GM19193 (cell line): ENCODE measurements around the gene MCL1.

Experiments
- POLR2A ChIP-seq: IDR thresholded peaks from 4 replicates; pipeline ENCODE4 v1.6.1; 2011; ENCODE audit not compliant: insufficient read depth, insufficient read length; ENCODE audit errors: extremely low read depth

MCL1 gene

DNA sequence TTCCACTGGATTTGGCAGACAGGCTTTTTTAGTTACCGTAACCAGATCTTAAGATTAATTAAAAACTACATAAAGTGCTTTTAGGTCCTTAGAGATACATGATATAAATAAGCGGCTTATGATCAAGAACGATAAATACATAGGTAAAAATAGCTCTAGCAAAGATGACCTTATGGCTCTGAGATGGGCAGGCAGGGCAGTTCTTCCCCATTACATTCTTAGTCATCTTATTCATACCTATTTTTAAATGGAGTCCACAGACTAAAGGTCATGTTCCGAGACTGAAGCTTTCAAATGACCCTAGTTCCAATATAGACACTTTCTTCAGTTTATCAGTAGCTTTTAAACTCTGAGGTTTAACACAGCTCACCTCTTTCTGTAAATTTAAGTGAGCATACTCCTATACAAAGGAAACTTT is 4.3 kb downstream of the MCL1 start:
- peak; percentile 2 for TF ChIP-seq POLR2A

DNA sequence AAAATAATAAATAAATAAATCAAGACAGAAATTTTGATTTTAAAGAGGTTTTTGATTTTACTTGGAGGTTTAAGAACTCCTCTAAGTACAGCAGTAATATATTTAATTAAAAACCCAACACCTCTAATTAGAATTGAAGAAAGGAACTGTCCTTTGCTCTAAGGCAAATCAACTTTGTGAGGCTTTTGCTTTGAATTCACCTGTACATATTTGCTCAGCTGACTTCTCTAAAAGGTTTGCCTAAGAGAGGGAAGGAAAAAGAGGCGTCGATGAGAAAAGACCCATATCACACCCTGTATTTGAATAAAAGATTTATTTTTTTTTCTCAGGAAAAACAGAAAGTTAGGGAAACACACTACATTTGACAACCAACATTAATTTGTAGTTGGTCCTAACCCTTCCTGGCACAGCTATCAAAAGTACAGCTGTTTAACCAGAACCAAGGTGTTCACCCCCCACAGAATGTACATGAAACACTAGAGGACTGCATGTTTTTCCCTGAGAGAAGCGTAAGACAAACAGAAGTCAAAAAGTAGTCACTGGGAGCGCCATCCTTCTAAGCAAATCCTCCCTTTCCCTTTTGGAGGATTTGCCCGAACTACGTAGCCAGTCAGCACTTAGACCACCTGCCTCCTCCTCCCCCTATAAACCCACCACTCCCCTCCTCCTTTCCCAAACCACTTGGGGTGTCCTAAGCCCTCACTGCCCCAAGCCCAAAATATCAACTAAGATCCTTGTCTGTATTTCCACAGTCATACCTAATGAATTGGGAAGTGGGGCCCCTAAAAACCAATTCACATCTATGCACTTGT is 4.9 kb downstream of the MCL1 start:
- peak; percentile 43 for TF ChIP-seq POLR2A

DNA sequence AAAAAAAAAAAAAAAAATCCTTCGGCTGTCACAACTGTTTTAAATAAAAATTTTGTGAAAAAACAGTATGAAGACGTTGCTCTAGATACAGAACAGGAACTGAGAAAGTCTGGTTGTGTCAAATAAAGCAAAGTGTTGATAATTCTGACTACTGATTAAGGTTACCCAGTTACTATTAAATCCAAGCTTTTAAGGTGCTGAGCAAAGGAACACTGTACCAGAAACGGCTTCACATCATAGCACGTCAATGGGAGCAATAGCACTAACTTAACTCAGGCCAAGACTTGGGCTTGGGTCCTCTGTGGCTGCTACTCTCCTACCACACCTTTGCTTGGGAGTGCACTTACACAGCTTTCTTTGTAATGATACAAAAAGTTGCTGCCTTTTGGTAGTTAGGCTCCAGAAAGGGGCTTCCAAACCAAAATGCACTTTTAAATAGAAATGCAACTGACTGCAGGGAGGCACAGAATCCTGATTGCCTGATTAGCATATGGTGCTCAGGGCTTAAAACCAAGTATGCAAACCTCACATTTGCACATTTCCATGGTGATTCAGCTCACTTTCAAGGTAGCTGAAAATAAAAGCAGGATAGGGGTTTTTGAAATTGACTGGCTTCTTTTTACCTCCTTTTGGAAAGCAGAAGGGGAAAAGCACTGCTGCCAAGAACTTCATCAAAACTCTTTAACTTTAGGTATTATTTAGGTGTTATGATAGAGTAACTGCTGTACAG is 6.3 kb downstream of the MCL1 start:
- TF ChIP-seq POLR2A = no peak

DNA sequence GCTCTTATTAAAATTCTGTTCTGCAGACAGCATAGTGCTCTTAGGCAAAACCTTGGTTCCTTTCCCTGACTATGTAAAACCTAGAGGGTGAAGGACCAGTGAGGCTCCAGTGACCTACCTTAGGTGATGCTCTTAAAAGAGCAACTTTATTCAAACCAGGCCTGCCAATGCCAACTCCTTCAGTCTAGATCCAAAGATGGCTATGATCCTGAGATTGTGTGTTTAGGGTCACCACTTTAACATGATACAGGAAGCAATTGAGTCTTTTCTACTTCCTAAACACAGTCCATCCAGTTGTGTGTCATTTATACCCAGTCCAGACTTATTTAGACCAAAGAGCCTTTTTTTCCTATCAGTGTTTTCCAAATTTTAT is 10.8 kb downstream of the MCL1 start:
- no peak for TF ChIP-seq POLR2A

DNA sequence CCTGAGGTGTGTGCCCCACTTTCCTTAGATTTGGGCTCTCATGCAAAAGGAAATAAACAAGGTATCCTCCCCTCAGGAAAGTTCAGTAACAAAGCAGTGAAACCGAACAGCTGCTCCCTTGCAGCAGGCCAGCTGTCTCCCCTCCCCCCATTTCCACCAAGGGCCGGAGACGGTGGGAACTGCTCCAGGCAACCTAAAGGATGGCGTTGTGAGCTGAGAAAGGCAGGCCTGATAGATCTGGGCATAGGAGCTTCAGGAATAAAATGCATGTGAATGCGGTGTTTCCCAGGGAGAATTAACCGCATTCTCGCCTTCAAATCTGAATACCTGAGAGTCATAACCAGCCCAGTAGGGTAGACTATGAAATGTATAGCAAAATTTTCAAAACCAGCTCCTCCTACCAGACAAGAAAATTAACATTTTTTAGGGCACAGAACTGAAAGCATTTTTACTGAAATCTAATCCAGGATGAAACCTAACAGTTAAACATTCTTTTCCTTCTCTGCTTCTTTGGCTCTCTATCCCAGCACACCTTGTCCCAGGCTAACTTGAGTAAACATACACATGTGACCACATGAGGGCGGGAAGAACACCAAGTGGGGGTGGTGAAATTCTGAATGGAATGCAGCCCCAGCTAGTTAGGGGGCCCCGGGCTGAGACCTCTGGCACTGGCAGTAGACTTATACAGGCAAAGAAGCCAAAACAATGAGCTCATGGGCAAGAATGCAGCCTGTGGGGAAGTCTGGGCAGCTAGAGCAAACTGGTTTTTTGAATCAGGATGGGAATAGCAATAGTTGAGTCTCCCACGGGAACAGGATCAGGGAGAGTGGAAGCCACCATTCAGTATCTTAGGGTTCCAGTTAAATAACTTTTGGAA is 11.5 kb downstream of the MCL1 start:
- peak; percentile 49 for TF ChIP-seq POLR2A

DNA sequence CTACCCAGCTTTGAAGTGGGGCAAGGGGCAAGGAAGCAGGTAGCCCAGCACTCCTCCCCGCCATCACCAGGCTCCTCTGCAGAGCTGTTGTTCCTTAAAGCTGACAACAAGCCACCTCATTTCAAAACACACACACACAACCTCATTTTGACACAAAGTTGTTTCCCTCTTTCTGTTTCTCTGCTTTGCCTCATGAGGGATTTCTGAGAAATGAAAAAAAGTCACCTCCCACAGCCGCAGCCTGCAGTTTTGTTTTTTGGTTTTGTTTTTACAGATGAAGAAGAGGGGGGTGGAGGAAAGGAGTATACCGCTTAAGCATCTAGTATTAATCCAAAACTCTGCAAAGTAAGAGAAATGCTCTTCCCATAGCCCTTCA is 12.1 kb downstream of the MCL1 start:
- TF ChIP-seq POLR2A = peak; percentile 9

DNA sequence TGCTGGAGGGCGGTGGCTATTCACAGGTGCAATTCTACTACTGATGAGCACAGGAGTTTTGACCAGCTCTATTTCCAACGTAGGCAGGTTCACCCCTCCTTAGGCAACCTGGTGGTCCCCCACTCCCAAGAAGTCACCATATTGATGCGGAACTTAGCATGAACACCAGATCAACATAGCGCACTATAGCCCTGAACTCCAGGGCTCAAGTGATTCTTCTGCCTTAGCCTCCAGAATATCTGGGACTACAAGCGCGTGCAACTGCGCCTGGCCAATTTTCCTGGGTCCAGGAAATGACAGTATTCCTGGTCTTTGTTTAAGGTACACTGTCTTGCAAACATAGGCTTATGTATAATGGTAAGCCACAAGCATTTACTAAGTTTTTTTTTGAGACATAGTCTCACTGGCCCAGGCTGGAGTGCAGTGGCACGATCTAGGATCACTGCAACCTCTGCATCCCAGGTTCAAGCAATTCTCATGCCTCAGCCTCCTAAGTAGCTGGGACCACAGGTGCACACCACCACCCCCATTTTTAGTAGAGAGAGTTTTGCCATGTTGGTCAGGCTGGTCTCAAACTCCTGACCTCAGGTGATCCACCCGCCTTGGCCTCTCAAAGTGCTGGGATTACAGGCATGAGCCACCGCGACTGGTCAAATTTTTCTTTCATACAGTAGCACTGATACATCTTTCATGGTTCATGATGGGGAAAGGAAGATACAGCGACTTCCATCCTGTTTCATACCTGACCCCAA is 12.6 kb downstream of the MCL1 start:
- TF ChIP-seq POLR2A = peak; percentile 15

DNA sequence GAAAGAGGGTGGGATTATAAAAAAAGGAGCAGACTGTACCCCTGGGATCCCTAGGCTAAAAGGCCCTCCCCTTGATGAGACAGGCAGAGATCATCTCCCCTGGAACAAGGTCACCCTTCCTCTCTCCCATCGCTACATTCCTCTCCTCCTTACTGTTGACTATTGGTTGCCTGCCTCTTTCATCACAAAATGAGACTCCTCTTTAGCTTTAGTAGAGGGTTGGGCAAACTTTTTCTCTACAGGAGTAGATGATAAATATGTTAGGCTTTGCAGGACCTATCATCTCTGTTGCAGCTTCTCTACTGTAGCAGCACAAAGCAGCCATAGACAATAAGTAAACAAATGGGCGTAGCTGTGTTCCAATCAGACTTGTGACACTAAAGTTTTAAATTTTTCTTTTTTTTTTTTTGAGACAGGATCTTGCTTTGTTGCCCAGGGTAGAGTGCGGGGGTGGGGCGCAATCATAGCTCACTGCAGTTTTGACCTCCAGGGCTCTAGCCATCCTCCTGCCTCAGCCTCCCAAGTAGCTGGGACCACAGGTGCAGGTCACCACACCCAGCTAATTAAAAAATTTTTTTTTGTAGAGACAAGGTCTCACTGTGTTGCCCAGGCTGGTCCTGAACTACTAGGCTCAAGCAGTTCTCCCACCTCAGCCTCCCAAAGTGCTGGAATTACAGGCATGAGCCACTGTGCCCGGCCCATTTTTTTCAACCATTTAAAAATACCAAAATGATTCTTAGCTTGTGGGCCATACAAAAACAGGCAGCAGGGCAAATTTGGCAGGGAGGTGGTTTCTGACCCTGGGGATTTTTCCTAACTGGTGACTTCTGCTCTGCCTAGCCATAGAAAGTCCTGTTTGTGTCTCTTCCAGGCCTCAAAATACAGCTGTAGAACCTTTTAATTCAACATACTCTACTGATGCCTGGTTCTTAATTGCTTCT is 15.1 kb downstream of the MCL1 start:
- no peak for TF ChIP-seq POLR2A

DNA sequence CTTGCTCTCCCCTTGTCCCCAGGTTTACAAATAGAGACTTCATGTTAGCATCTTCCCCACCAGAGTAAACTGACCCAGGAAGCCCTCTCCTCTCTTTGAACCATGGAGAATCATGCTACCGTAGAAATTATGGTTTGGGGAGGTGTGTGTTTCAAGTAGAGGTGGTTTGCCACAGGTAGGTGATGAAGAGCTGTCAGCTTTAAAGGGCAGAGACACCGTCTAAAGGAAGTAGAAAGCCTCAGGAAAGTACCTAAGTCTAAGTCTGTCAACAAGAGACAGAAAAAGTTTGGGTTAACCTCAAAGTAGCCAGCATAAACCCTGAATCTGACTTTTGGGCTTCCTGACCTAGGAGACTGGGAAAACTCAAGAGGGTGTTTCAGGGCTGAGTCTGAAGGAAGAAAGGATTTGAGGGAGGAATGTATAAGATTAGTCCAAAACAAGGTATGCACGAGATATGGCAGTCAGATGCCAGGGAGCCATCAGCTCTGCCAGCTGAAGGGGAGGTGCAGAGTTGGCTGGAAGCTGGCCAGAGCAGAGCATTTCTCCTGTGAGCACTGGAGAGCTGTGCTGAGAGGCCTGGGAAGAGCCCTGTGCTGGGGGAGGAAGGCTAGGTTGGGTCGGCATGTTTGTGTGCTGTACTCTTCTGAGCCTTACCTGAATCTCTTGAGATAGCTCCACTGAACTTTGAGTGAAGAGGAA is 15.9 kb downstream of the MCL1 start:
- peak; percentile 47 for TF ChIP-seq POLR2A

DNA sequence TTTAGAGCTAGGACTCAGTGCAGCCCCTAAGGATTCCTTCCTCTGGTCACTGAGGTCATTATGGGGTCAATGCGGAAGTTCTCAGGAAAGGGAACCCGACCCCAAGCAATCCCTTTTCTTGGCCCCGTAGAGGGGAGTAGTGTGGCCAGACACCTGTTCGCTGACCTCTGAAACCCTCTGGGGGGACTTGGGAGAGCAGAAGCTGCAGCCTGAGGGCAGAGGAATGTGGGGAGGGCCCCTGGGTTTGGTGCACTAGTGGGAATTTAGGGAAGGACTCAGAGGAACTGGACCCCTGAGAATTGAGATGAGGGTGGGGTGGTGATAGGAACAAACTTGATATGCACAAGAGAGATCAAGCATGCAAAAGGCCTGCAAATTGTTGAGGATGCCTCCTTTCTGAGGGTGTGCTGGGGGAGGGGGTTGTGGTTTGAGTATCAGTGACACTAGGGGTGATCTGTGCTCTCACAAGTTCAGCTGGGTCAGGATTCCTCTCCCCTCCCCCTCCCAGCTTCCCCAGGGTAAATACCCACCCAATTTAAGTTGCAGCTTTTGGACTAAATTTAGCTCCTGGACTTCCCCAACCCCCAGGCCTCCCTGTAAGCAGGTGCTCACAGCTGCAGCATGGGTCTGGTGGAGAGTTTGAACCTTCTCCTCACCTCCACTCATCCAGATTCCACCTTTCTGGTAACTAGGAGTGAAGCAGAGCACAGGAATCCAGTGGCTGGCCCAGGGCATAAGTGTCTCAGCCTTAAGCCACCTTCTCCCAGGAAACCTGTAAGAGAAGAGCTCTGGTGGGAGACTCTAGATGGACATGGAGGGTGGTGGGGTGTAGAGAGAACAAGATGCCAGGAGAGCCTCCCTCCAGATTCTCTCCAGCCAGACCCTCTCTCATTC is 16.7 kb downstream of the MCL1 start:
- no peak for TF ChIP-seq POLR2A

DNA sequence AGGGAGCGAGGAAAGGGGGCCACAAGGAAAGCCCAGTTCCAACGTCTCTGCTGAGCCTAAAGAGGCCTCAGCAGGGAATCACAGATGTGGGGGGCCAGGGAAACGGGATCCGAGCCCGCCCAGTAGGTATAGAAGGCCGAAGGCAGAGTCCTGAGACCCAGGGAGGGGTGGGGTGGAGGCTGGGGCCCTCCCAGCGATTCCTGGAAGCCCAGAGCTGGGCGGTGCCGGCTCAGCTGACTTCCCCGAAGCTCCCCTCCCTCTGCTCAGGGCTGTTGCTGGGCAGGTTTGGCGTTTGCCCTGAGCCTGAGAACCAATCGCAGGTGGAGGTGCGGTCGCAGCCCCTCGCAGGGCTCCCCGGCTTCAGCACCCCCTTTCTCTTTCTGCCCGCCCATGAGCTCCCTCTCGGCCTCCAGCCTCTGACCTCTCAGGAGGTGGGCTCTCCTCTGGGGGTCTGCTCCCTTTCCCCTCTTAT is 17.4 kb downstream of the MCL1 start:
- TF ChIP-seq POLR2A = peak; percentile 69
